AG09319 (cell line): ENCODE data around the gene SCML1.

Source experiments
- DNase-seq: peaks from one replicate; pipeline ENCODE4 v3.0.0-alpha.2; 2010; ENCODE audit warnings: low read depth; ENCODE audit errors: extremely low read depth
- TF ChIP-seq, protein P1 (sequence below): IDR thresholded peaks from 2 replicates; pipeline ENCODE4 v1.5.1; 2011; ENCODE audit warnings: low read depth, mild to moderate bottlenecking, inconsistent platforms, low read length, moderate library complexity

SCML1 gene

DNA sequence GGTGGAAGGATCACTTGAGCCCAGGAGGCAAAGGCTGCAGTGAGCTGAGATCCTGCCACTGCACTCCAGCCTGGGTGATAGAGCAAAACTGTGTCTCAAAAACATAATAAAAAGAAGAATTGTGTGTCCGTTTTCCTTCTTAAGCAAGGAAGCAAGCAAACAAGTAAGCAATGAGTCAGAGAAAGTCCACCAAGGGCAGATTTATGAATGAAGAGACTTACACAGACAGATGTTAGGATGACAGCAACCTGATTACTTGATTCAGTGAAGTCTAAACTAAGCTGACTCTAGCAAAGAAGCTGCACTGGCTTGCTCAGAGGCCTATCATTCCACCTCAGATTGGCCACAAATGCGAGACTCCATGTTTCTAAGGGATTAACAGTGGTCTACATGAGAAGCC, 34.1 kb upstream of the SCML1 start:
- TF ChIP-seq, protein P1, sequence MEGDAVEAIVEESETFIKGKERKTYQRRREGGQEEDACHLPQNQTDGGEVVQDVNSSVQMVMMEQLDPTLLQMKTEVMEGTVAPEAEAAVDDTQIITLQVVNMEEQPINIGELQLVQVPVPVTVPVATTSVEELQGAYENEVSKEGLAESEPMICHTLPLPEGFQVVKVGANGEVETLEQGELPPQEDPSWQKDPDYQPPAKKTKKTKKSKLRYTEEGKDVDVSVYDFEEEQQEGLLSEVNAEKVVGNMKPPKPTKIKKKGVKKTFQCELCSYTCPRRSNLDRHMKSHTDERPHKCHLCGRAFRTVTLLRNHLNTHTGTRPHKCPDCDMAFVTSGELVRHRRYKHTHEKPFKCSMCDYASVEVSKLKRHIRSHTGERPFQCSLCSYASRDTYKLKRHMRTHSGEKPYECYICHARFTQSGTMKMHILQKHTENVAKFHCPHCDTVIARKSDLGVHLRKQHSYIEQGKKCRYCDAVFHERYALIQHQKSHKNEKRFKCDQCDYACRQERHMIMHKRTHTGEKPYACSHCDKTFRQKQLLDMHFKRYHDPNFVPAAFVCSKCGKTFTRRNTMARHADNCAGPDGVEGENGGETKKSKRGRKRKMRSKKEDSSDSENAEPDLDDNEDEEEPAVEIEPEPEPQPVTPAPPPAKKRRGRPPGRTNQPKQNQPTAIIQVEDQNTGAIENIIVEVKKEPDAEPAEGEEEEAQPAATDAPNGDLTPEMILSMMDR: no peak
- DNase-seq: no peak

DNA sequence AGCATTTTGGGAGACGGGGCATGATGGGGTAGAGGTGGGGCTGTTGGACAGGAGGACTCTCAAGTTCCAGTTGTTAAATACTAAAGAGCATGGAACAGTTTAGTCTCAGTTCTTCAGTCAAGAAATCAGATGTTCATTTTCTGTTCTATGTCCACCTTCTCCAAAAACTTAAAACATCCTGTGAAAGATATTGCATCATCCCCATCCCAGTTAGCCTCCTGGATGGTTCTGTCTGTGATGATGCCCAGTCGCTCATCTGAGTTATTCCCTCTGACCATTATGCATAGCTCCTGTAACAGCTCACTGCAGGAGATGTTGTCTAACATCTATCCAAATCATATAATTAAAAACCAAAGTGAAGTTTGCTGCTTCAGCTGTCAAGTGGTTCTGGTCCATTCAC, 32.1 kb upstream of the SCML1 start:
- no peak for DNase-seq
- TF ChIP-seq, protein P1: no peak

DNA sequence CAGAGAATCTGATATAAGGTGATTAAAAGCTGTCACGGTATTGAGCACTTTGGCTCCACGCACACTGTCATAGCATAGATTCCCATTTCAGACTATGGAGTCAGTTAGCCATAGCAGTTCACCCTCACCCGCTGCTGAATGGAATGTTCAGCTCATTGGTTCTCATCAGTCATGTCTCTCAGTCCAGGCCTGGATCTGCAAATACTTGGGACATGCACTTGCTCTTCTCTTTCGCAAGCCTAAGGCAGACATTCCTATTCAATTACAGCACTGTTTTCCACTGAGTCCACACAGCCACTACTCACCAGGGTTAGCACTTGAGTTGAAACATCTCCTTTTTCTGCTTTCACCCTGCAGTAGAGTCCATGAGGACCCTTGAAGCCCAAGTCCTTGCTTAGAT, 30.6 kb upstream of the SCML1 start:
- TF ChIP-seq, protein P1: no peak
- DNase-seq: peak; percentile 38

DNA sequence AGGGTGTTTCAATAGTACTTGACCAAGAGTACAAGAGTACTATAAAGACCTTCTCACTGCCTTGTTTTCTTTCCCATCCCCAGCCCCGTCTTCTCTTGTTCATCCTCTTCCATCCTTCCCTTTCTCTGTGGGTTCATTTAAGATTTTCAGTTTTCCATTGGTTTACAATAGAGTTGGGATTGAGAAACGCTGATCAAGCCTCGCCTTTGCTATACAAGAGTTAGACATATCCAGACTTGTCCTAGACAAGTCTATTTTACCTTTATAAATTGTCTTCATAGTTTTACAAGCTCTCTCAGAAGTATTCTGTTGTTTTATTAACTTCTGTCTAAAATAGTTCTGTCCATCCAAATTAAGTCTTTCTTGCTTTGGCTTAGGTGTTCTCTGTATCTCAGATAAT, 29.6 kb upstream of the SCML1 start:
- no peak for DNase-seq
- TF ChIP-seq, protein P1: no peak

DNA sequence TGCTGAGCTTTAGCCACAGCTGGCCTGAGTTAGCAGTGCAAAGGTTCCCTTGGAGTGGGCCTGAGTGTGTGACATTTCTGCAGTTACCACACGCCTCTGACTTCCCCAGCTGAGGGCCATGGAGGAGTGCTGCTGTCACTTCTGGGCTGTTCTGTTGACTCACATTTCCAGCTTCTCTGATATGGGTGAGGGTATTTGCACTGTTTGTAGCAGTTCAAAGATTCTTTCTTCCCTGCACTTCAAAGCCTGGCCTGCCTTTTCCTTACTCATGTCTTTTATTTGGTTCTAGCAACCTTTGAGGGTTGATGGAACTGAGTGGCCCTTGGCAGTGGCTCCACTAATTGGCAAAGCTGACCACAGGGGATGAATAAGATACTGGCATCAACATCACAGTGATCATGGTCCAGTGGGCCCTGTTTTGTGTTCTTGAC, 26.4 kb upstream of the SCML1 start:
- TF ChIP-seq, protein P1: no peak
- DNase-seq: no peak

DNA sequence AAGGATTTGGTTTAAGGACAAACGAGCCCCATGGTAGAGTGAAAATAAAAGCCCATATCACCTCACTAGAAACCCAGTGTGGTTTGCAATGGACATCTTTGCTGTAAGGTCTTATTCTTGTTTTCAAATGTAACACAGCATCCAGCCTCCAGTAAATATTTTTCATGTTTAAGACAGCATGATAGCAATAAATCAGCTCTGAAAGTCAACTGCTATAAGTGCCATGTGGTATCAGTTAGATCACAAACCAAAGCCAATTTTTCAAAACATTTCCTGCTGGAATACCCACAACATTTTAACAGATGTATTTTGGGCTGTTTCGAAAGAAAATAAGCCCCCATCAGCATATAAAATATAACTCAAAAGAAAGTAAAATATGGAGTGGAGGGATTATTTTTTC, 24.0 kb upstream of the SCML1 start:
- TF ChIP-seq, protein P1: no peak
- no peak for DNase-seq

DNA sequence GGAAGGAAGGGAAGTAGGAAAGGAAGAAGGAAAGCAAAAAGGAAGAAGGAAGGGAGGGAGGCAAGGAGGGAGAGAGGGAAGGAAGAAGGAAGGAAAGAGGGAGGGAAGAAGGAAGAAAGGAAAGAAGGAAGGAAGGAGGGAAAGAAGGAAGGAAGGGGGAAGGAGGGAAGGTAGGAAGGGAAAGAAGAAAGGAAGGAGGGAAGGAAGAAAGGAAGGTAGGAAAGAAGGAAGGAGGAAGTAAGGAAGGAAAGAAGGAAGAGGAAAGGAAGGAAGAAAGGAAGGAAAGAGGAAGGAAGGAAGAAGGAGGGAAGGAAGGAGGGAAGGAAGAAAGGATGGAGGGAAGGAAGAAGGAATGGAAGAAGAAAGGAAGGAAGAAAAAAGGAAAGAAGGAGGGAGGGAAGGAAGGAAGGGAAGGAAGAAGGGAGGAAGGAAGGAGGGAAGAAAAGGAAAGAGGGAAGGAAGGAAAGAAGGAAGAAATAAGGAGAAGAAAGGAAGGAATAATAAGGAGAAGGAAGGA, 18.6 kb upstream of the SCML1 start:
- TF ChIP-seq, protein P1: no peak
- no peak for DNase-seq
